Mononuclear cell (primary cell): ENCODE results near the gene SSBP1. TPM values are rescaled to one million over a fixed set of nuclear protein-coding genes. Genes with fewer than 3 reads are reported as not detected.

ENCODE experiments used
- H3K27me3 ChIP-seq: 2 replicates; pipeline ENCODE4 v1.6.0; 2011; ENCODE audit warnings: low read length, control low read depth; ENCODE audit not compliant: insufficient read depth
- H3K4me1 ChIP-seq: 2 replicates; pipeline ENCODE4 v1.5.1; 2011; ENCODE audit warnings: mild to moderate bottlenecking, low read length, control low read depth; ENCODE audit not compliant: insufficient read depth
- H3K4me3 ChIP-seq: 2 replicates; pipeline ENCODE4 v1.5.1; 2011; ENCODE audit warnings: mild to moderate bottlenecking, low read length, moderate library complexity
- H3K9me3 ChIP-seq: 2 replicates; pipeline ENCODE4 v1.5.1; 2011; ENCODE audit warnings: low read depth, mild to moderate bottlenecking, control low read depth, low read length
- total RNA-seq: library from RNA; depleted of rRNA; stranded (reverse); fragments of >200 nt; gene quantifications from one replicate; pipeline ENCODE4 v1.2.3, GENCODE V29; 2012

SSBP1 gene
- total RNA-seq, 1 donor = 94.9 TPM

GRCh38 chr7:141702047-141702567 is 36.1 kb upstream of the SSBP1 start, which contains the start of gene DENND11:
Gene DENND11 (minus strand): TSS chr7:141702166. CDS start chr7:141702153, 13 bp downstream.
- Histone ChIP-seq H3K9me3 (no peaks in the 10 kb centered on the region), H3K4me1 (peaks cover 32% of the 10 kb centered on the region), H3K4me3 (peak within 1 kb of the TSS; percentile 55), H3K27me3 (peaks cover 12% of the 10 kb centered on the region)

GRCh38 chr7:141702892-141703291 is 35.3 kb upstream of the SSBP1 start:
- Histone ChIP-seq H3K4me3 (no peak overlapping the region), H3K9me3 (no peaks in the 10 kb centered on the region), H3K4me1 (peaks cover 31% of the 10 kb centered on the region), H3K27me3 (peaks cover 12% of the 10 kb centered on the region)

GRCh38 chr7:141704112-141704511 is 34.0 kb upstream of the SSBP1 start:
- Histone ChIP-seq H3K4me1 (peaks cover 21% of the 10 kb centered on the region), H3K27me3 (peaks cover 12% of the 10 kb centered on the region)

GRCh38 chr7:141704741-141705140 is 33.4 kb upstream of the SSBP1 start:
- no peak overlapping the region for H3K4me3 ChIP-seq
- peaks cover 17% of the 10 kb centered on the region for H3K4me1 ChIP-seq
- H3K27me3 ChIP-seq = peaks cover 12% of the 10 kb centered on the region
- H3K9me3 ChIP-seq = no peaks in the 10 kb centered on the region

More at GRCh38 chr7:141704112-141704511, 34.0 kb upstream of the SSBP1 start:
- no peak overlapping the region for H3K4me3 ChIP-seq
- H3K9me3 ChIP-seq = no peaks in the 10 kb centered on the region

GRCh38 chr7:141706239-141707064 is 31.7 kb upstream of the SSBP1 start:
- H3K4me1 ChIP-seq = peaks cover 9% of the 10 kb centered on the region
- no peak overlapping the region for H3K4me3 ChIP-seq
- H3K27me3 ChIP-seq = peaks cover 12% of the 10 kb centered on the region
- no peaks in the 10 kb centered on the region for H3K9me3 ChIP-seq

GRCh38 chr7:141708351-141708750 is 29.8 kb upstream of the SSBP1 start, which contains the start of gene WEE2:
Gene WEE2 (plus strand): TSS chr7:141708353. CDS start chr7:141708759, 406 bp downstream.
- peaks cover 1% of the 10 kb centered on the region for H3K27me3 ChIP-seq
- no peaks in the 10 kb centered on the region for H3K4me1 ChIP-seq
- no peaks in the 10 kb centered on the region for H3K9me3 ChIP-seq
- H3K4me3 ChIP-seq = no peak within 1 kb of the TSS

- Histone ChIP-seq H3K4me1 (no peaks in the 10 kb centered on the region), H3K9me3 (no peaks in the 10 kb centered on the region), H3K4me3 (no peak overlapping the region), H3K27me3 (no peaks in the 10 kb centered on the region)
Measured at GRCh38 chr7:141709318-141709717, 28.8 kb upstream of the SSBP1 start.

GRCh38 chr7:141709749-141710148 is 28.4 kb upstream of the SSBP1 start:
- no peaks in the 10 kb centered on the region for H3K9me3 ChIP-seq

GRCh38 chr7:141710301-141710700 is 27.9 kb upstream of the SSBP1 start:
- H3K4me3 ChIP-seq = no peak overlapping the region
- no peaks in the 10 kb centered on the region for H3K9me3 ChIP-seq
- no peaks in the 10 kb centered on the region for H3K4me1 ChIP-seq
- no peaks in the 10 kb centered on the region for H3K27me3 ChIP-seq

More at GRCh38 chr7:141709749-141710148, 28.4 kb upstream of the SSBP1 start:
- H3K4me1 ChIP-seq = no peaks in the 10 kb centered on the region
- no peak overlapping the region for H3K4me3 ChIP-seq
- H3K27me3 ChIP-seq = no peaks in the 10 kb centered on the region

GRCh38 chr7:141712603-141713255 is 25.4 kb upstream of the SSBP1 start:
- Histone ChIP-seq H3K9me3 (no peaks in the 10 kb centered on the region), H3K27me3 (no peaks in the 10 kb centered on the region), H3K4me3 (no peak overlapping the region), H3K4me1 (no peaks in the 10 kb centered on the region)

- no peaks in the 10 kb centered on the region for H3K27me3 ChIP-seq
- no peaks in the 10 kb centered on the region for H3K4me1 ChIP-seq
- no peaks in the 10 kb centered on the region for H3K9me3 ChIP-seq
- no peak overlapping the region for H3K4me3 ChIP-seq
Measured at GRCh38 chr7:141713890-141714289, 24.3 kb upstream of the SSBP1 start.

GRCh38 chr7:141714571-141714970 is 23.6 kb upstream of the SSBP1 start:
- no peaks in the 10 kb centered on the region for H3K4me1 ChIP-seq
- H3K4me3 ChIP-seq = no peak overlapping the region
- no peaks in the 10 kb centered on the region for H3K9me3 ChIP-seq
- H3K27me3 ChIP-seq = no peaks in the 10 kb centered on the region

GRCh38 chr7:141715018-141715417 is 23.1 kb upstream of the SSBP1 start:
- no peaks in the 10 kb centered on the region for H3K9me3 ChIP-seq
- no peak overlapping the region for H3K4me3 ChIP-seq
- H3K27me3 ChIP-seq = no peaks in the 10 kb centered on the region
- no peaks in the 10 kb centered on the region for H3K4me1 ChIP-seq

GRCh38 chr7:141715794-141716689 is 22.1 kb upstream of the SSBP1 start:
- Histone ChIP-seq H3K4me3 (no peak overlapping the region), H3K4me1 (no peaks in the 10 kb centered on the region), H3K9me3 (no peaks in the 10 kb centered on the region), H3K27me3 (no peaks in the 10 kb centered on the region)
